Astrocyte (in vitro differentiated cells and primary cell): ENCODE results near the gene SCARF2. TPM values are rescaled to one million over a fixed set of nuclear protein-coding genes. Genes with fewer than 3 reads are reported as not detected.
A peak's percentile ranks its signal among the peaks of the same experiment; 100 is the strongest.

Source experiments
- DNase-seq: peaks from one replicate; pipeline ENCODE4 v3.0.0-alpha.2; 2010; ENCODE audit warnings: low read depth
- FAIRE-seq: peaks from 2 replicates; lab custom pipeline; 2011; peaks lifted over from hg19 to GRCh38; lab: Jason Lieb, UNC
- H2AFZ ChIP-seq: 2 replicates; pipeline ENCODE4 v1.6.0; 2012; ENCODE audit warnings: low read depth, low read length, inconsistent platforms
- H3K27ac ChIP-seq: 2 replicates; pipeline ENCODE4 v1.5.1; 2011; ENCODE audit warnings: low read depth, low read length, inconsistent platforms
- H3K27me3 ChIP-seq: 2 replicates; pipeline ENCODE4 v1.6.0; 2011; ENCODE audit warnings: low read length, inconsistent platforms; ENCODE audit not compliant: insufficient read depth
- H3K36me3 ChIP-seq: 2 replicates; pipeline ENCODE4 v1.5.1; 2011; ENCODE audit warnings: low read length, inconsistent platforms; ENCODE audit not compliant: insufficient read depth
- H3K4me1 ChIP-seq: 2 replicates; pipeline ENCODE4 v1.5.1; 2011; ENCODE audit warnings: low read length, inconsistent platforms; ENCODE audit not compliant: insufficient read depth
- H3K4me2 ChIP-seq: 2 replicates; pipeline ENCODE4 v1.6.0; 2012; ENCODE audit warnings: low read length, inconsistent platforms
- H3K4me3 ChIP-seq: 2 replicates; pipeline ENCODE4 v1.5.1; 2011; ENCODE audit warnings: low read depth, mild to moderate bottlenecking, low read length, inconsistent platforms; ENCODE audit not compliant: insufficient read depth
- H3K79me2 ChIP-seq: 2 replicates; pipeline ENCODE4 v1.6.0; 2012; ENCODE audit warnings: mild to moderate bottlenecking, low read length, inconsistent platforms; ENCODE audit not compliant: insufficient read depth
- H3K9ac ChIP-seq: 2 replicates; pipeline ENCODE4 v1.6.0; 2012; ENCODE audit warnings: mild to moderate bottlenecking, low read length, inconsistent platforms
- H3K9me3 ChIP-seq: 2 replicates; pipeline ENCODE4 v1.5.1; 2012; ENCODE audit warnings: low read depth, mild to moderate bottlenecking, low read length, inconsistent platforms; ENCODE audit not compliant: insufficient read depth
- H4K20me1 ChIP-seq: 2 replicates; pipeline ENCODE4 v1.6.0; 2012; ENCODE audit warnings: low read length, inconsistent platforms; ENCODE audit not compliant: insufficient read depth
- H3K27ac Mint-ChIP-seq: one replicate; pipeline ENCODE4 v1.8.0; 2021; ENCODE audit warnings: mild to moderate bottlenecking, mixed read lengths; ENCODE audit not compliant: unreplicated experiment
- H3K27me3 Mint-ChIP-seq: one replicate; pipeline ENCODE4 v1.8.0; 2021; ENCODE audit warnings: low read depth, mixed read lengths; ENCODE audit not compliant: unreplicated experiment
- H3K36me3 Mint-ChIP-seq: one replicate; pipeline ENCODE4 v1.8.0; 2021; ENCODE audit warnings: low read depth, mixed read lengths; ENCODE audit not compliant: unreplicated experiment
- H3K4me1 Mint-ChIP-seq: one replicate; pipeline ENCODE4 v1.8.0; 2021; ENCODE audit warnings: low read depth, mixed read lengths; ENCODE audit not compliant: unreplicated experiment
- H3K4me3 Mint-ChIP-seq: one replicate; pipeline ENCODE4 v1.8.0; 2021; ENCODE audit warnings: mild to moderate bottlenecking, moderate library complexity, mixed read lengths; ENCODE audit not compliant: unreplicated experiment
- H3K9me3 Mint-ChIP-seq: one replicate; pipeline ENCODE4 v1.8.0; 2021; ENCODE audit warnings: mild to moderate bottlenecking, mixed read lengths; ENCODE audit not compliant: unreplicated experiment
- EZH2 ChIP-seq: IDR thresholded peaks from 2 replicates; pipeline ENCODE4 v1.6.1; 2012; ENCODE audit warnings: mild to moderate bottlenecking, low read length, inconsistent platforms; ENCODE audit not compliant: insufficient read depth
- total RNA-seq: library from RNA; stranded (reverse); gene quantifications from 2 replicates; pipeline ENCODE4 v1.2.1, GENCODE V29; 2021
- TF ChIP-seq, protein P1 (sequence below): IDR thresholded peaks from 2 replicates; pipeline ENCODE4 v1.5.1; 2011; ENCODE audit warnings: low read depth, mild to moderate bottlenecking, inconsistent platforms, low read length, moderate library complexity; ENCODE audit not compliant: insufficient read depth

Gene SCARF2
- total RNA-seq, 1 donor from 2014 or later: 17.3 TPM

DNA sequence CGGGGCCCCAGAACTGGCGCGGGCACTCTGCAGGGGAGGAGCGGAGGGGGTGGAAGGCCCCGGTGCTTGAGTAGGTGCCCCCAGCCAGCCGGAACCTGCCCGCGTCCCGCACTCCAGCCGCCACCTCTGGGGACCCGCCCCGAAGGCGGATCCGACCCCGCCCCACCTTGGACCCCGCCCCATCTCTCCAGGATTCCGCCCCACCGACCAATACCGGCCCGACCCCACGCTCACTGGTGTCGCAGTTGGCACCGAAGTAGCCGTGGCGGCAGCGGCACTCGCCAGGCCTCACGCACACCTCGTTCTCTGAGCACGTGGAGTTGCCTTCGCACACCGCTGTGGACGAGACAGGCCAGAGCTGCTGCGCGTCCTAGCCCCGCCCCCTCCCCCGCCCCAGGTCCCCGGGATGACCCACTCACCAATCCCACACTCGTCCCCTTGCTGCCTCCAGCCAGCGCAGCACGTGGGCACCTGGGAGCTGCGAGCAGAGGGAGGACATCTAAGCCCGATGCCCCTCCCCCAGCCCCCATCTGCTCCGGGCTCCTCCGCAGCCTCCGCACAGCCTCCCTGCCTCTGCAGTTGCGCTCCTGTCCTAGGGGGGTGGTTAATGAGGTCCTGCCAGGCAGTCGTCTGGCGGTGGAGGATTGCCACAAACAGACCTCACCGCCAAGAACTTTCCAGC, 6.0 kb downstream of the SCARF2 start:
- H3K27me3 Mint-ChIP-seq: peaks cover 48% of the 10 kb centered on the region
- Histone ChIP-seq H3K9ac (no peak overlapping the region), H4K20me1 (peaks cover 96% of the 10 kb centered on the region), H3K27ac (no peak overlapping the region), H3K4me2 (peak overlapping the region; percentile 85), H2AFZ (no peak overlapping the region), H3K9me3 (no peaks in the 10 kb centered on the region), H3K27me3 (no peaks in the 10 kb centered on the region), H3K4me1 (peaks cover 20% of the 10 kb centered on the region), H3K36me3 (peaks cover 7% of the 10 kb centered on the region), H3K4me3 (peak overlapping the region; percentile 28), H3K79me2 (peaks cover 61% of the 10 kb centered on the region)
- no peak overlapping the region for H3K27ac Mint-ChIP-seq
- DNase-seq (no peak), FAIRE-seq (no peak)
- peaks cover 29% of the 10 kb centered on the region for H3K36me3 Mint-ChIP-seq
- H3K4me1 Mint-ChIP-seq: peaks cover 5% of the 10 kb centered on the region
- no peak overlapping the region for H3K4me3 Mint-ChIP-seq
- TF ChIP-seq, protein P1, sequence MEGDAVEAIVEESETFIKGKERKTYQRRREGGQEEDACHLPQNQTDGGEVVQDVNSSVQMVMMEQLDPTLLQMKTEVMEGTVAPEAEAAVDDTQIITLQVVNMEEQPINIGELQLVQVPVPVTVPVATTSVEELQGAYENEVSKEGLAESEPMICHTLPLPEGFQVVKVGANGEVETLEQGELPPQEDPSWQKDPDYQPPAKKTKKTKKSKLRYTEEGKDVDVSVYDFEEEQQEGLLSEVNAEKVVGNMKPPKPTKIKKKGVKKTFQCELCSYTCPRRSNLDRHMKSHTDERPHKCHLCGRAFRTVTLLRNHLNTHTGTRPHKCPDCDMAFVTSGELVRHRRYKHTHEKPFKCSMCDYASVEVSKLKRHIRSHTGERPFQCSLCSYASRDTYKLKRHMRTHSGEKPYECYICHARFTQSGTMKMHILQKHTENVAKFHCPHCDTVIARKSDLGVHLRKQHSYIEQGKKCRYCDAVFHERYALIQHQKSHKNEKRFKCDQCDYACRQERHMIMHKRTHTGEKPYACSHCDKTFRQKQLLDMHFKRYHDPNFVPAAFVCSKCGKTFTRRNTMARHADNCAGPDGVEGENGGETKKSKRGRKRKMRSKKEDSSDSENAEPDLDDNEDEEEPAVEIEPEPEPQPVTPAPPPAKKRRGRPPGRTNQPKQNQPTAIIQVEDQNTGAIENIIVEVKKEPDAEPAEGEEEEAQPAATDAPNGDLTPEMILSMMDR: no peak
- TF ChIP-seq EZH2: no peak
- peaks cover 4% of the 10 kb centered on the region for H3K9me3 Mint-ChIP-seq

DNA sequence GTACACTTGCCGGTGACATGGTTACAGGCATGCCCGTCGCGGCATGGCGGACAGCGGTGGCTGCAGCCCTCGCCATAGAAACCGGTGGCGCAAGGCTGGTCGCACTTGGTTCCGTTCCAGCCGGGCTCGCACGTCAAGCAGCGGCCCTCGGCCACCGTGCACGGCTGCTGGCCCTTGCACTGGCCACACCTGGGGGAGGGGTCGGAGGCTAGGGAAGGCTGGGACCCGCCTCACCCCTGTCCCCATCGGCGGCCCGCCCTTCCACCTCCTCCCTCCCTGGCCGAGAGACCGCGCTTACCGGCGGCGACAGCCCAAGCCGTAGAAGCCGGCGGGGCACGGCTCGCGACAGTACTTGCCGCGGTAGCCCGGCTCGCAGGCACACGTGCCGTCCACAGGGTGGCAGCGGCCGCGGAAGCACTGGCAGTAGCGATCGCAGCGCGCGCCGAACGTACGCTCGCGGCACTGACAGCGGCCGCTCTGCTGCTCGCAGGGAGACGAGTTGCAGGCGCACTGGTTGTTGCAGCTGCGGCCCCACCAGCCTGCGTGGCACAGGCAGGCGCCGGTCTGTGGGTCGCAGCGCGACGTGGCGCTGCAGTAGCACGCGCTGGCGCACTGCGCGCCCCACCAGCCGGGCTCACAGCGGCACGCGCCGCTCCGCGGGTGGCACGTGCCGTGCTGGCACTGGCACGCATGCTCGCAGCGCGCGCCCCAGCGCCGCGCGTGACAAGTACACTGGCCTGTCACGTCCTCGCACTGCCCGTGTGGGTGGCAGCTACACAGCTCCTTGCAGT, 6.7 kb downstream of the SCARF2 start:
- no peak overlapping the region for H3K27ac ChIP-seq
- Mint-ChIP-seq H3K4me1 (peaks cover 5% of the 10 kb centered on the region), H3K27me3 (peaks cover 51% of the 10 kb centered on the region), H3K27ac (no peak overlapping the region), H3K9me3 (peaks cover 4% of the 10 kb centered on the region), H3K36me3 (peaks cover 29% of the 10 kb centered on the region), H3K4me3 (no peak overlapping the region)
- peaks cover 96% of the 10 kb centered on the region for H4K20me1 ChIP-seq
- DNase-seq (peak; percentile 35), FAIRE-seq (no peak)
- peaks cover 16% of the 10 kb centered on the region for H3K4me1 ChIP-seq
- no peak for TF ChIP-seq EZH2
- peaks cover 7% of the 10 kb centered on the region for H3K36me3 ChIP-seq
- peak overlapping the region; percentile 85 for H3K4me2 ChIP-seq
- no peaks in the 10 kb centered on the region for H3K27me3 ChIP-seq
- H3K9me3 ChIP-seq: no peaks in the 10 kb centered on the region
- no peak overlapping the region for H2AFZ ChIP-seq
- H3K4me3 ChIP-seq: peak overlapping the region; percentile 28
- no peak overlapping the region for H3K9ac ChIP-seq
- H3K79me2 ChIP-seq: peaks cover 53% of the 10 kb centered on the region

DNA sequence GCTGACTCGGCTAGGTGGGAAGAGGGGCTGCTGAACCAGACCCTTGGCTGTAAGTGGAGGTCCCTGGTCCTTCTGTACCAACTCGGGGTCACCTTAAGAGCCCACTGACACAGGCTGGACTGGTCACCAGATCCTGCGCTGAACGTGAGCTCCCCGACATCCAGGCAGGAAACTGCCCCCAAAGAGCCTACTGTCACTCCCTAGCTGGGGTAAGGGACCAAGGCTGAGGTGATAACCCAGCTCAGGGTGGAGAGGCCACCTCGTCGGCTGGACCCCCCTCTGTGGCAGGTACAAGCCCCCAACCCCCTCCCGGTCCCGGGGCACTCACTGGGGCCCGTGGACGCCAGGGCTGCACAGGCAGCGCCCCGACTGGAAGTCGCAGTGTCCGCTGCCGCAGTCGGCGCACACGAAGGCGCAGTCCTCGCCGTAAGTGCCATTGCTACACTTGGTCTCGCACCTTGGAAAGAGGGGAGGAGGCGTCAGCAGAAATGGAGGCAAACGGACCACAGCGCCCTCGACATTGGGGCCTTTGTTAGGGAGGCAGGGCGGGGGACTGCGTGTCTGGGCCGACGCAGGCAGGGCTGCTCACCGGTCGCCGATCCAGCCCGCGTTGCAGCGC, 7.4 kb downstream of the SCARF2 start:
- Histone ChIP-seq H3K4me2 (peak overlapping the region; percentile 85), H3K9me3 (no peaks in the 10 kb centered on the region), H3K27me3 (no peaks in the 10 kb centered on the region), H3K27ac (no peak overlapping the region), H3K4me1 (peaks cover 10% of the 10 kb centered on the region), H4K20me1 (peaks cover 89% of the 10 kb centered on the region), H3K4me3 (no peak overlapping the region), H3K36me3 (peaks cover 7% of the 10 kb centered on the region), H3K79me2 (peaks cover 46% of the 10 kb centered on the region), H3K9ac (no peak overlapping the region), H2AFZ (no peak overlapping the region)
- no peak for TF ChIP-seq EZH2
- TF ChIP-seq, protein P1: no peak
- peaks cover 4% of the 10 kb centered on the region for H3K9me3 Mint-ChIP-seq
- FAIRE-seq (no peak), DNase-seq (no peak)
- H3K4me3 Mint-ChIP-seq: no peak overlapping the region
- peaks cover 45% of the 10 kb centered on the region for H3K27me3 Mint-ChIP-seq
- H3K36me3 Mint-ChIP-seq: peaks cover 26% of the 10 kb centered on the region
- H3K27ac Mint-ChIP-seq: no peak overlapping the region
- peaks cover under 1% of the 10 kb centered on the region for H3K4me1 Mint-ChIP-seq
